K562 (cell line): ENCODE results near the gene USF2. TPM values are rescaled to one million over a fixed set of nuclear protein-coding genes. Genes with fewer than 3 reads are reported as not detected.
"Not testable (repeated sequence)": the region's sequence is repeated elsewhere in the genome, so short reads cannot be mapped to it uniquely, and the experiment has no call there.

Source experiments
- ATAC-seq: fragments of 200-7000 bp; cut with Tn5 transposase; 3 replicates; pipeline ENCODE4 v1.9.1; 2020; ENCODE audit warnings: moderate library complexity
- BruUV-seq: library from RNA; stranded (reverse); fragments of 400-500 nt; replicated peaks from 2 replicates; lab custom pipeline; 2021; lab: Mats Ljungman, UMichigan
- CTCF ChIA-PET: fragments of 300-600 bp; formaldehyde crosslinking; extraction: SDS; loops from one replicate; lab custom pipeline; 2021; ENCODE audit warnings: low intra/inter-chr PET ratio; lab: Yijun Ruan, JAX
- POLR2A ChIA-PET: fragments of 300-600, 350-650 bp; sonication (Branson Sonifier 250); formaldehyde crosslinking; extraction: SDS; loops from one replicate; lab custom pipeline; 2021; ENCODE audit warnings: antibody characterized with exemption, inconsistent platforms; lab: Yijun Ruan, JAX
- DNase-seq, 4 experiments: peaks; one replicate each; pipeline versions ENCODE4 v3.0.0 to v3.0.0-alpha.2; 2011 to 2018; ENCODE audit warnings: low spot score in 3 of 4, mixed read lengths in 3 of 4; ENCODE audit errors: extremely low read depth in 1 of 4
- FAIRE-seq: peaks from 2 replicates; lab custom pipeline; 2011; peaks lifted over from hg19 to GRCh38; lab: Jason Lieb, UNC
- H2AFZ ChIP-seq: 2 replicates; pipeline ENCODE4 v1.6.0; 2011; ENCODE audit warnings: low read depth, low read length, control low read depth, inconsistent platforms
- H3K27ac ChIP-seq: fragments of 200-600 bp; 3 replicates; pipeline ENCODE4 v1.8.0; 2011; ENCODE audit warnings: low read depth, mild to moderate bottlenecking, control low read depth, inconsistent platforms, low read length, moderate library complexity, mixed read lengths; ENCODE audit errors: extremely low read depth
- H3K27me3 ChIP-seq, 2 experiments: fragments of 300-600 bp in 1 of 2; 2 replicates in 1 of 2; 3 replicates in 1 of 2; pipeline versions ENCODE4 v1.6.0 to v1.8.0; 2011; ENCODE audit warnings: inconsistent platforms in 2 of 2, low read length in 2 of 2, mild to moderate bottlenecking in 1 of 2, mixed read lengths in 1 of 2, moderate library complexity in 1 of 2; ENCODE audit not compliant: control insufficient read depth in 2 of 2, insufficient read depth in 2 of 2
- H3K36me3 ChIP-seq: fragments of 300-600 bp; 3 replicates; pipeline ENCODE4 v1.8.0; 2011; ENCODE audit warnings: mild to moderate bottlenecking, low read length, inconsistent platforms; ENCODE audit not compliant: control insufficient read depth, insufficient read depth
- H3K4me1 ChIP-seq, 2 experiments: fragments of 200-600 bp in 1 of 2; replicated peaks in 1 of 2; 2 replicates in 1 of 2; 3 replicates in 1 of 2; pipeline versions ENCODE4 v1.5.1 to v1.8.0; 2011; ENCODE audit warnings: inconsistent platforms in 2 of 2, low read length in 2 of 2, mild to moderate bottlenecking in 1 of 2, mixed read lengths in 1 of 2, moderate library complexity in 1 of 2; ENCODE audit not compliant: control insufficient read depth in 2 of 2, insufficient read depth in 2 of 2
- H3K4me2 ChIP-seq: 2 replicates; pipeline ENCODE4 v1.6.1; 2011; ENCODE audit warnings: low read length, control low read depth, inconsistent platforms, mixed read lengths; ENCODE audit not compliant: insufficient read depth
- H3K4me3 ChIP-seq: fragments of 200-600 bp; sonication (generic), shearing (Covaris generic); 2 replicates; pipeline ENCODE4 v1.5.1; 2016; ENCODE audit warnings: control low read depth, inconsistent platforms
- H3K79me2 ChIP-seq: fragments of 200-600 bp; 3 replicates; pipeline ENCODE4 v1.8.0; 2011; ENCODE audit warnings: low read length, inconsistent platforms; ENCODE audit not compliant: control insufficient read depth, insufficient read depth
- H3K9ac ChIP-seq, 2 experiments: 2 replicates each; pipeline versions ENCODE4 v1.6.0 to v1.6.1; 2011; ENCODE audit warnings: low read depth in 2 of 2, low read length in 2 of 2, control low read depth in 1 of 2, inconsistent platforms in 1 of 2, mild to moderate bottlenecking in 1 of 2, mixed read lengths in 1 of 2; ENCODE audit not compliant: insufficient read depth in 1 of 2
- H3K9me1 ChIP-seq: one replicate; pipeline ENCODE4 v1.6.0; 2011; ENCODE audit warnings: inconsistent platforms, mild to moderate bottlenecking, low read length, moderate library complexity; ENCODE audit not compliant: control insufficient read depth, insufficient read depth
- H3K9me3 ChIP-seq: replicated peaks from 2 replicates; pipeline ENCODE4 v1.5.1; 2011; ENCODE audit warnings: low read depth, low read length, inconsistent platforms; ENCODE audit not compliant: control insufficient read depth, insufficient read depth
- H4K20me1 ChIP-seq: replicated peaks from 2 replicates; pipeline ENCODE4 v1.6.1; 2011; ENCODE audit warnings: low read length, inconsistent platforms, mixed read lengths; ENCODE audit not compliant: control insufficient read depth, insufficient read depth
- CEBPB ChIP-seq: fragments of 450-650 bp; IDR thresholded peaks from 2 replicates; pipeline ENCODE4 v1.6.1; 2016; ENCODE audit warnings: missing genetic modification characterization, missing compliant biosample characterization
- ZNF146 ChIP-seq: IDR thresholded peaks from one replicate; pipeline ENCODE4 v1.6.1; 2018; ENCODE audit warnings: missing compliant biosample characterization; ENCODE audit not compliant: unreplicated experiment
- WGBS: fragments of 100-300 bp; shearing (Covaris generic); methylation state at CpG from one replicate; pipeline ENCODE4 v1.1.6; 2016; ENCODE audit warnings: low coverage, mixed read lengths; ENCODE audit not compliant: insufficient coverage; ENCODE audit errors: missing lambda C conversion rate; 5-methylcytosine and 5-hydroxymethylcytosine counted together
- in situ Hi-C: fragments of 300-500 bp; cut with MboI; formaldehyde crosslinking; loops from 4 replicates; pipeline ENCODE4 v1.15.0; 2018; ENCODE audit warnings: inconsistent platforms, mixed read lengths
- intact Hi-C: fragments of 100-400 bp; cut with micrococcal nuclease; formaldehyde crosslinking; loops from 2 replicates; pipeline ENCODE4 v1.14.2; 2022
- polyA plus RNA-seq, 8 experiments: library from polyadenylated mRNA; depleted of rRNA in 4 of 8; stranded (reverse) in 5 of 8; unstranded in 3 of 8; fragments of >200 nt; fragmentation: Nextera tagmentation in 2 of 8; fragmentation: Illumina TruSeq in 1 of 8; extraction: Ambion mirVana in 2 of 8; extraction: Trizol in 1 of 8; gene quantifications; 2 replicates each; pipeline versions ENCODE4 v1.2.1 to v1.2.3, GENCODE V29; 2011 to 2014; ENCODE audit warnings: inconsistent platforms in 1 of 8, missing spikeins in 1 of 8
- total RNA-seq, 7 experiments: library from RNA; depleted of rRNA in 6 of 7; stranded (reverse); fragments of >200 nt in 6 of 7; fragmentation: Illumina TruSeq in 2 of 7; extraction: Trizol in 2 of 7; gene quantifications; 2 replicates each; pipeline versions ENCODE4 v1.2.1 to v1.2.3, GENCODE V29; 2011 to 2021; ENCODE audit warnings: low replicate concordance in 1 of 7

USF2 gene
- total and polyA plus RNA-seq, 9 of the 15 experiments (the other 6 are each of a cell fraction or from before 2014, with no cell fraction given), result 0.27 to 93.7 (median 58.4) TPM

DNA sequence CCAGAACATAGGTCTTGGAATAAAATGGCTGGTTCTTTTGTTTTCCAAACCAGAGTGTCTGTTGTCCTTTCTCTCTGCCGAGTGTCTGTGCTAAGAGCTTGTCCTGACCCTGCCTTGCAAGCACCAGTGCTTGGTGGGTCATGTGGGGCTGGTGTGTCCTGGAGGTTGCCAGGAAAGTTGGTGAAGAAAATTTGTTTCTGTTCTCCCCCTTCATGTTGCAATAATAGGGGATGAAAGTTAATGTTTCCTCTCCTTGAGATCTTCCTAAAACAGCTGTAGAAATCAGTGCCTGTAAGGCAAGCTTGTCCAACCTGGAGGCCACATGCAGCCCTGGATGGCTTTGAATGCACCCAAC lies 16.3 kb downstream of the USF2 start:
- no peaks in the 10 kb centered on the region for H3K27me3 ChIP-seq
- no TSS peak for BruUV-seq
- H3K9ac ChIP-seq, result no peak overlapping the region; a peak in 1 of 4 replicates
- 0 out of 2 replicates have a peak overlapping the region, but pooled peaks have one; percentile 53 for H2AFZ ChIP-seq
- CTCF ChIA-PET, result interaction anchor here (0.6 kb wide), 1 partner anchor 10 kb away, joined by 7 read pairs; no protein-coding TSS in a partner anchor
- 8% methylated on average over 1 of the region's 1 CpG for WGBS
- TF ChIP-seq ZNF146 (CRISPR knock-in tag), result no peak
- TF ChIP-seq CEBPB (tag), result peak; percentile 49; the same call in 1 of the 2 replicates
- DNase-seq (no peak), FAIRE-seq (no peak), ATAC-seq (no peak)
- intact Hi-C loops, result no loop called here
- H3K4me3 ChIP-seq, result no peak overlapping the region
- POLR2A ChIA-PET, result interaction anchor here (0.8 to 1.1 kb wide), 3 partner anchors 23 to 42 kb away, joined by 3 to 4 read pairs (median 3); no protein-coding TSS in a partner anchor
- H3K9me3 ChIP-seq, result no peaks in the 10 kb centered on the region
- no peaks in the 10 kb centered on the region for H3K36me3 ChIP-seq
- H3K79me2 ChIP-seq, result no peaks in the 10 kb centered on the region
- no peaks in the 10 kb centered on the region for H3K9me1 ChIP-seq
- H3K4me1 ChIP-seq, result peaks cover 16 to 25% of the 10 kb centered on the region in 2 experiments; a peak in 4 of 5 replicates
- no peak overlapping the region for H3K27ac ChIP-seq
- in situ Hi-C loops, result no loop called here
- H3K4me2 ChIP-seq, result no peak overlapping the region
- no peaks in the 10 kb centered on the region; the same call in 1 of the 2 replicates for H4K20me1 ChIP-seq

DNA sequence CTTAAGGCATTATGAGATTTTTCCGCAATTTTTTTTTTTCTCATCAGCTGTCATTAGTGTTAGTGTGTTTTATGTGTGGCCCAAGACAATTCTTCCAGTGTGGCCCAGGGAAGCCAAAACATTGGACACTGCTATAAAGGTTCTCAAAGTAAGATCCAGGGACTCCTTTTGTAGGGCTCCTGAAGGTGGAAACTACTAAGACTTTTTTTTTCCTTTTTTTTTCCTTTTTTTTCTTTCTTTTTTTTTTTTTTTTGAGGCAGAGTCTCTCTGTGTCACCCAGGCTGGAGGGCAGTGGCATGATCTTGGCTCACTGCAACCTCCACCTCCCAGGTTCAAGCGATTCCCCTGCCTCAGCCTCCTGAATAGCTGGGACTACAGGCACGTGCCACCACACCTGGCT lies 16.7 kb downstream of the USF2 start:
- in situ Hi-C loops, H3K9me3 ChIP-seq, H3K27me3 ChIP-seq, H3K9me1 ChIP-seq, H3K4me2 ChIP-seq, intact Hi-C loops, H3K4me3 ChIP-seq, H3K79me2 ChIP-seq, H2AFZ ChIP-seq, H3K36me3 ChIP-seq, H3K9ac ChIP-seq, H4K20me1 ChIP-seq, ATAC-seq, DNase-seq, FAIRE-seq, BruUV-seq, H3K27ac ChIP-seq: not testable (repeated sequence)
- ChIA-PET POLR2A (interaction anchor here (0.8 to 1.1 kb wide), 3 partner anchors 23 to 42 kb away, joined by 3 to 4 read pairs (median 3); no protein-coding TSS in a partner anchor), CTCF (interaction anchor here (0.6 kb wide), 2 partner anchors 11 to 175 kb away, joined by 3 to 7 read pairs; no protein-coding TSS in a partner anchor)
- peaks cover 16 to 27% of the 10 kb centered on the region in 2 experiments; a peak in 4 of 5 replicates for H3K4me1 ChIP-seq
- WGBS, result 24% methylated on average over 2 of the region's 3 CpGs
